Activated naive CD4-positive, alpha-beta T cell treated with anti-CD3 and anti-CD28 coated beads, Interleukin-2, amount 50 U/mL, for 72 hours (primary cell): ENCODE measurements around the gene PLEKHG4B. TPM values are rescaled to one million over a fixed set of nuclear protein-coding genes. Genes with fewer than 3 reads are reported as not detected.
"Not testable (repeated sequence)": the region's sequence is repeated elsewhere in the genome, so short reads cannot be mapped to it uniquely, and the experiment has no call there.

ENCODE experiments used
- ATAC-seq, 2 donors: fragments of 150-1000 bp; cut with Tn5 transposase; 2 replicates each; pipeline ENCODE4 v1.10.0; 2021; ENCODE audit warnings: mild to moderate bottlenecking in 2 of 2, moderate library complexity in 2 of 2
- DNase-seq, 2 donors: peaks; one replicate each; pipeline ENCODE4 v3.0.0; 2021 to 2022; ENCODE audit warnings: low spot score in 2 of 2
- H3K27ac Mint-ChIP-seq, 2 donors: one replicate each; pipeline ENCODE4 v1.8.0; 2022; ENCODE audit warnings: mild to moderate bottlenecking in 2 of 2, mixed read lengths in 2 of 2
- H3K36me3 Mint-ChIP-seq, 2 donors: one replicate each; pipeline ENCODE4 v1.8.0; 2022; ENCODE audit warnings: mixed read lengths in 2 of 2
- H3K9me3 Mint-ChIP-seq, 2 donors: one replicate each; pipeline ENCODE4 v1.8.0; 2022; ENCODE audit warnings: mixed read lengths in 2 of 2
- total RNA-seq, 2 donors: library from RNA; stranded (reverse); gene quantifications; one replicate each; pipeline ENCODE4 v1.2.3, GENCODE V29; 2022

PLEKHG4B gene
- total RNA-seq, 2 donors from 2014 or later, result 0.47 TPM; not detected in 1

DNA sequence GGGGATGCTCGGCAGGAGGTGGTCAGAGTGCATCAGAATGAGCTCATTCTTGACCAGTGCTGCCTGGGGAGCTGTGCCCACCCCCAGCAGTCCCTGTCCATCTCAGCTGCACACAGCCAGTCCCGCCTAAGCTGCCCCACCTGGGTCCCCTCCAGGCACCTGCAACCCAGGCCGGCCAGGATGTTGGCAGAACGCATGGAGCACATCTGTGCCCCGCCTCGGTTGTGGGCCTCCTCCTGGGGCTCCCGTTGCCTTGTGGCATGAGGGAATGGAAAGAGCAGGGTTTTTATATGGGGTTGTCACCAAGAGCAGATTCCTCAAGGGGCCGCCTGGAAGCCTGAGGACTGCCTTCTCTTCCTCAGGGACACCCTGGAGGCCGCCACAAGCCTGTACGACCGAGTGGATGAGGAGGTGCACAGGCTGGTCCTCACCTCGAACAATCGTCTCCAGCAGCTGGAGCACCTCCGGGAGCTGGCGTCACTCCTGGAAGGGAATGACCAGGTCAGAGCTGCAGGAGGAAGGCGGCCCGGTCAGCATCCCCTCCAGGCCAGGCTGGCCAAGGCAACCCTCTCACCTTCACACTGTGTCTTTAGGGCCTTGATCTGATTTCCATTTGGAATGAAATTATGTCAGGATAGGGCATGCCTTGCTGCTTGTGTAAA lies 64.6 kb downstream of the PLEKHG4B start:
- Mint-ChIP-seq H3K27ac (no peak overlapping the region), H3K9me3 (no peaks in the 10 kb centered on the region), H3K36me3 (no peaks in the 10 kb centered on the region)
- DNase-seq (peak in 1 of 2 donors; percentile 0), ATAC-seq (no peak)

- Mint-ChIP-seq H3K27ac (no peak overlapping the region), H3K9me3 (no peaks in the 10 kb centered on the region), H3K36me3 (no peaks in the 10 kb centered on the region)
- DNase-seq (peak in 1 of 2 donors; percentile 1), ATAC-seq (no peak)
These were observed 65.3 kb downstream of the PLEKHG4B start for GRCh38 chr5:157126-157715.

DNA sequence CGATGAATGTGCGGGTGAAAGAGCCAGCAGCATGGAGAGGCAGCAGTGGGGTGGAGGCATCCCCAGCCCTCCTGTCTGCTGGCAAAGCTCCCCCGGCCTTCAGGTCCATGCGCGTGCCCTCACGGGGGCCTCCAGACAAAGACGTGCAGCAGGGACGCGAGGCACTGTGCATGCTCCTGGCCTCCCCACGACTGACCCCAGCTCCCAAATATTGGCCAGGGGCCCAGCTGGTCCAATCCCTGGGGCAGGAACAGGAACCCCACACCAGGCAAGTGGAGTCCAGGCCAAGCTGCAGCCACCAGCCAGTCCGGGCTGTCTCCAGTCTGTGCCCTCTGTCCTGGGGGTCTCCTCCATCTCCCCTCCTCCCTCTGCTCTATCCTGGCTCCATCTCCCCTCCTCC lies 65.8 kb downstream of the PLEKHG4B start:
- ATAC-seq (no peak), DNase-seq (peak in 1 of 2 donors; percentile 0)
- H3K9me3 Mint-ChIP-seq, result no peaks in the 10 kb centered on the region
- H3K27ac Mint-ChIP-seq, result no peak overlapping the region
- H3K36me3 Mint-ChIP-seq, result no peaks in the 10 kb centered on the region

DNA sequence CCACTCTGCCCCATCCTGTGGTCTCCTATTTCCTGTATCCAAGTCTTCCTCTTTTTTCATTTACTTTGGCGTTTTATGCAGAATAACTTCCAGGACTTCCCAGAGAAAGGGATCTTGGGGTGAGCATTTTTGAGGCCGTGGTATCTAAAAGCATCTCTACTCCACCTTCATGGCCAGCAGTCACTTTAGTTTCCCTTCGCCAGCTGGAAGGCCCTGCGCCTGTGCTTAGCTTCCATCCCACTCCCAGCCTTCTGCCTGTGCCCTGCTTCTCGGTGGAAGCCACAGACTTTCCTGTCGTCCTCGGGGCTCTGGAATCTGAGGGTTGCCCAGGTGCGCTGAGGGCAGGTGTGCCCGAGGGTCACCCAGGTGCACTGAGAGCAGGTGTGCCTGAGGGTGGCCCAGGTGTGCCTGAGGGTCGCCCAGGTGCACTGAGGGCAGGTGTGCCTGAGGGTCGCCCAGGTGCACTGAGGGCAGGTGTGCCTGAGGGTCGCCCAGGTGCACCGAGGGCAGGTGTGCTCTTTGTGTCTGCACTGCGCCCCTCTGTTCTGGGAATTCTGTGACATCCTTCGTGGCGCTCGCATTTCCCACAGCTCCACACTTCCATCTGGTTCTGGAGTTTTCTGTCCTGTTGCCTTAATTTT lies 67.0 kb downstream of the PLEKHG4B start:
- no peak for DNase-seq
- no peak for ATAC-seq
- no peaks in the 10 kb centered on the region for H3K36me3 Mint-ChIP-seq
- no peak overlapping the region for H3K27ac Mint-ChIP-seq
- H3K9me3 Mint-ChIP-seq, result no peaks in the 10 kb centered on the region

- Mint-ChIP-seq H3K27ac (peak overlapping the region in 1 of 2 donors; percentile 25), H3K36me3 (no peaks in the 10 kb centered on the region), H3K9me3 (no peaks in the 10 kb centered on the region)
- DNase-seq (no peak), ATAC-seq (no peak)
These were observed 67.6 kb downstream of the PLEKHG4B start for GRCh38 chr5:159448-160172.

DNA sequence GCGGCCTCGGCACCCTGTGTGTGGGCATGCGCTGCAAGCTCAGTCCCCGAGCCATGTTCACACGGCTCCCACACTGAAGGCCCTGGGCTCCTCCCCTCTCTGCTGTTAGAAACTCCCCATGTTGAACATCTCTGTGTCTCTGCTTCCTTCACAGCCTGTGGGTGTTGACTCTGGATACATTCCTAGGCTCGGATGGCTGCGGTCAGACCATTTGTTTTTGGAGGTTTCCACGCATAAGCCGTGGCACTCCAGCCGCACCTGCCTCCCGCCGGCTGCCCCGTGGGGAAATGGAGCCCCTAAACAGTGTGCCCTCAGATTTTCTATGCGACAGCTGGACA lies 68.2 kb downstream of the PLEKHG4B start:
- Mint-ChIP-seq H3K36me3 (no peaks in the 10 kb centered on the region), H3K9me3 (no peaks in the 10 kb centered on the region), H3K27ac (no peak overlapping the region)
- DNase-seq, result no peak
- no peak for ATAC-seq

GRCh38 chr5:160921-161802 lies 69.2 kb downstream of the PLEKHG4B start:
- Mint-ChIP-seq H3K36me3 (no peaks in the 10 kb centered on the region), H3K27ac (peak overlapping the region in 1 of 2 donors; percentile 20), H3K9me3 (no peaks in the 10 kb centered on the region)
- ATAC-seq, result no peak
- no peak for DNase-seq

DNA sequence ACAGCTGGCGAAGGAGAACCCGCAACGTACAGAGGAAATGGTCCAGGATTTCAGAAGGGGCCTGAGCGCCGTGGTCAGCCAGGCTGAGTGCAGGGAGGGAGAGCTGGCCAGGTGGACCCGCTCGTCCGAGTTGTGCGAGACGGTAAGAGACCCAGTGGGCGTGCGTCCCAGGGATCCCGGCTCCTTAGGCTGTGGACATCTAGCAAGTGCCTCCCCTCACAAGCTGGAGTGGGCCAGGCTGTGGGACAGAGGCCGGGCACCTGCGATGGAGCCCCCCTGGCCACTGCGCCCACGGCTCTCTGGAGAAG lies 69.8 kb downstream of the PLEKHG4B start:
- Mint-ChIP-seq H3K27ac (no peak overlapping the region), H3K36me3 (no peaks in the 10 kb centered on the region), H3K9me3 (no peaks in the 10 kb centered on the region)
- ATAC-seq, result no peak
- no peak for DNase-seq

DNA sequence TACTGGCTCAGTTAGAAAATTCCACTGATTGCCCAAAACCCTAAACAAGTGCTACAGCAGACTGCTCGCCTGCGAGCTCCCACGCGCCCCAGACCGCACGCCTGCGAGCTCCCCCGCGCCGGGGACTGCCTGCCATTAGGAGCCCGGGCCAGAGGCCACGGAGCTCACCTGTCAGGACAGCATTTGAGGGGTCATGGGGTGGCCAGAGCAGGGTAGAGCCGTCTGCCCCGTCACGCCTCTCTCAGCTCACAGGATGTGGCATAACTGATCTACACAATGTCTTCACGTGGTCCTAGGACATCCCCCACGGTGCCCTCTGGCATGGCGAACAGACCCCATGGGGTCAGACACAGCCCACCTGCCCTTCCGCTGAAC lies 70.2 kb downstream of the PLEKHG4B start:
- Mint-ChIP-seq H3K36me3 (no peaks in the 10 kb centered on the region), H3K9me3 (no peaks in the 10 kb centered on the region), H3K27ac (no peak overlapping the region)
- ATAC-seq (no peak), DNase-seq (no peak)

DNA sequence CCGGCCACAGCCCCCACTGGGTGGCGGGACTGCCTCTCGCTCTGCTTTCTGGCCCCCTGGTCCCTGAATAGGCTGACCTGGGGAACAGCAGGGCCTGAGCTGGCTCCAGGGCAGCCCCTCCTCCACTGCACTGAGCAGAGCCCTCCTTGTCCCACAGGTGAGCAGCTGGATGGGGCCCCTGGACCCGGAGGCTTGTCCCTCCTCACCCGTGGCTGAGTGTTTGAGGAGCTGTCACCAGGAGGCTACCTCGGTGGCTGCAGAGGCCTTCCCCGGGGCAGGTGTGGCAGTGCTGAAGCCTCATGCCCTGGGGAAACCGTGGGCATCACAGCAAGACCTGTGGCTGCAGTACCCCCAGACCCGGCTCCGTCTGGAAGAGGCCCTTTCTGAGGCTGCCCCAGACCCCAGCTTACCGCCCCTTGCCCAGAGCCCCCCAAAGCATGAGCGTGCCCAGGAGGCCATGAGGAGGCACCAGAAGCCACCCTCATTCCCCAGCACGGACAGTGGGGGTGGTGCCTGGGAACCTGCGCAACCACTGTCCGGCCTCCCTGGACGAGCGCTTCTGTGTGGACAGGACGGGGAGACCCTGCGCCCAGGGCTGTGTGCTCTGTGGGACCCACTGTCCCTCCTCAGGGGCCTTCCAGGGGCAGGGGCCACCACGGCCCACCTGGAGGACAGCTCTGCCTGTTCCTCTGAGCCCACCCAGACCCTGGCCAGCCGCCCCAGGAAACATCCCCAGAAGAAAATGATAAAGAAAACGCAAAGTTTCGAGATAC lies 70.8 kb downstream of the PLEKHG4B start:
- Mint-ChIP-seq H3K36me3 (no peaks in the 10 kb centered on the region), H3K27ac (no peak overlapping the region), H3K9me3 (no peaks in the 10 kb centered on the region)
- DNase-seq (no peak), ATAC-seq (no peak)

GRCh38 chr5:163338-163620 lies 71.3 kb downstream of the PLEKHG4B start:
- ATAC-seq, result no peak
- no peaks in the 10 kb centered on the region for H3K9me3 Mint-ChIP-seq
- H3K27ac Mint-ChIP-seq, result no peak overlapping the region
- no peak for DNase-seq
- no peaks in the 10 kb centered on the region for H3K36me3 Mint-ChIP-seq

DNA sequence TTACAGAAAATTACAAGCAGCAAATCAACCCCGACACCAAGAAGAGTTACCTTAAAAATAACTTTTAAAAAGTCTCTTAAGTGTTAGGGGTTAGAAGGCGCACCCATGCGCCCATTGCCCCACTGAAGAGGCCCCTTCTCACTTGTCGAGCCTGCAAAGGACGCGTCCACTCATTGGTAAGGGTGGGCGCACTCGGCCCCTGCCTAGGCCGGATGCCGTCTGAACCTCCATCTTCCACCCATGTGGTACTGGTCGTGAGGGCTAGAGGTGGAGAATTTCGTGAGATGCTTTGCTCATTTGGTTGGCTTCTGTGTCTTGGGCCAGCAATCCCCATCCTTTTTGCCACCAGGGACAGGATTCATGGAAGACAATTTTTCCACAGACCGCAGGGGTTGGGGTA lies 71.9 kb downstream of the PLEKHG4B start:
- Mint-ChIP-seq H3K36me3 (no peaks in the 10 kb centered on the region), H3K27ac (no peak overlapping the region), H3K9me3 (no peaks in the 10 kb centered on the region)
- DNase-seq, result no peak
- no peak for ATAC-seq

DNA sequence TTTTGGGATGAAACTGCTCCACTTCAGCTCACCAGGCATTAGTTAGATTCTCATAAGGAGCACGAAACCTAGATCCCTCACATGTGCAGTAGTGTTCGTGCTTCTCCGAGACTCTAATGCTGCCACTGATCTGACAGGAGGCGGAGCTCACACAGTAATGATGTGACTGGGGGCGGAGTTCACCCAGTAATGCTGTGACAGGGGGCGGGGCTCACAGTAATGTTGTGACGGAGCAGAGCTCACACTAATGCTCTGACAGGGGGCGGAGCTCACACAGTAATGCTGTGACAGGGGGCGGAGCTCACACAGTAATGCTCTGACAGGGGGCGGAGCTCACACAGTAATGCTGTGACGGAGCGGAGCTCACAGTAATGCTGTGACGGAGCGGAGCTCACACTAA lies 72.3 kb downstream of the PLEKHG4B start:
- DNase-seq (no peak), ATAC-seq (no peak)
- Mint-ChIP-seq H3K9me3 (no peaks in the 10 kb centered on the region), H3K27ac (no peak overlapping the region), H3K36me3 (no peaks in the 10 kb centered on the region)

- not testable (repeated sequence) for ATAC-seq, H3K27ac Mint-ChIP-seq, DNase-seq, H3K9me3 Mint-ChIP-seq, H3K36me3 Mint-ChIP-seq
These were observed 72.8 kb downstream of the PLEKHG4B start for GRCh38 chr5:164783-165182.

DNA sequence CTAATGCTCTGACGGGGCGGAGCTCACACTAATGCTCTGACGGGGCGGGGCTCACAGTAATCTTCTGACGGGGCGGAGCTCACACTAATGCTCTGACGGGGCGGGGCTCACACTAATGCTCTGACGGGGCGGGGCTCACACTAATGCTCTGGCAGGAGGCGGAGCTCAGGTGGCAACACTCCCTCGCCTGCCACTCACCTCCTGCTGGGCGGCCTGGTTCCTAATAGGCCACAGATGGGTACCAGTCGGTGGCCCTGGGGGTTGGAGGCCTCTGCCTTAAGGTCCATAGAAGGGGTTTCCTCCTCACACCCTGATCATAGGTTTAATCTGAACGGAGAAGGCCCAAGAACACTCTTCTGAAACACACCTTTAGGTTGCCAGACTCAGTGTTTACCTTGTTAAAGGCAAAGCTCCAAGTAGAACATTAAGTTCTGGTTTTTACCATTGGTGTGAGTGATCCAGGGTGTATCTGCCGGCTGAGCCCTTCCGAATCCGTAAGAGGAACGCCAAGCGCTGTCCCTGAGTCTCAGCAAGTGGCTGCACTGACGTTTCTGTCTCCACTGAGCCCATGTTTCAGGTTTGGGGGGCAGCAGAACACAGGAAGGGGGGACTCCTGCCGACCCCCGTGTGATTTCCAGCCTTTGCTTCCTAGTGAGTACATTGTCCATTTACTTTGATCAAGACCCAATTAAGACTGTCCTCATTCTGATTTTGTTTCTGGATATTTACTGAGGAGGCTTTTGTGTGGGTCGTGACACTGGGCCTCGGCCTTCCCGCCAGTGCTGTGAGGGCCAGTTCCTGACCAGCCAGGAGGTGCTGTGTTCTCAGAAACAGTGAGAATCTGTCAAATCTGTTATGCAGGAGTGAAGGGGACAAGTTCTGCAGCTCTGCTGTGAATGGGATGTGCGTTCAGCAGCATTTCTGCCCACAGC lies 74.7 kb downstream of the PLEKHG4B start:
- ATAC-seq (no peak), DNase-seq (peak in 1 of 2 donors; percentile 43)
- no peaks in the 10 kb centered on the region for H3K9me3 Mint-ChIP-seq
- H3K36me3 Mint-ChIP-seq, result no peaks in the 10 kb centered on the region
- no peak overlapping the region for H3K27ac Mint-ChIP-seq
